ENCODE results near the gene MAGI2.

The MAGI2 gene

GRCh38 chr7:78434281-78434680 lies 1019.2 kb downstream of the MAGI2 start:
- no peak overlapping the region for H3K4me3 Mint-ChIP-seq
- no peak overlapping the region for H3K27ac Mint-ChIP-seq
- no peak for DNase-seq
- H3K27me3 Mint-ChIP-seq, result peaks cover 2% of the 10 kb centered on the region
- no peaks in the 10 kb centered on the region for H3K4me1 Mint-ChIP-seq (ENCODE audit: low read depth)
- no peaks in the 10 kb centered on the region for H3K9me3 Mint-ChIP-seq
- no peaks in the 10 kb centered on the region for H3K36me3 Mint-ChIP-seq (ENCODE audit: low read depth)

GRCh38 chr7:78433421-78433820 lies 1020.0 kb downstream of the MAGI2 start:
- Mint-ChIP-seq H3K9me3 (no peaks in the 10 kb centered on the region), H3K27me3 (peaks cover 2% of the 10 kb centered on the region), H3K4me1 (ENCODE audit: low read depth) (no peaks in the 10 kb centered on the region), H3K36me3 (ENCODE audit: low read depth) (no peaks in the 10 kb centered on the region), H3K4me3 (no peak overlapping the region), H3K27ac (no peak overlapping the region)
- no peak for DNase-seq

GRCh38 chr7:78429878-78430277 lies 1023.6 kb downstream of the MAGI2 start:
- no peaks in the 10 kb centered on the region for H3K27me3 Mint-ChIP-seq
- no peak for DNase-seq
- H3K4me1 Mint-ChIP-seq (ENCODE audit: low read depth), result no peaks in the 10 kb centered on the region
- no peak overlapping the region for H3K4me3 Mint-ChIP-seq
- no peaks in the 10 kb centered on the region for H3K9me3 Mint-ChIP-seq
- H3K36me3 Mint-ChIP-seq (ENCODE audit: low read depth), result no peaks in the 10 kb centered on the region
- H3K27ac Mint-ChIP-seq, result no peak overlapping the region

- no peaks in the 10 kb centered on the region for H3K27me3 Mint-ChIP-seq
Measured at GRCh38 chr7:78427209-78427608, 1026.3 kb downstream of the MAGI2 start.

GRCh38 chr7:78420001-78420400 lies 1033.5 kb downstream of the MAGI2 start:
- no peak overlapping the region for H3K4me3 Mint-ChIP-seq
- H3K4me1 Mint-ChIP-seq (ENCODE audit: low read depth), result no peaks in the 10 kb centered on the region
- H3K27me3 Mint-ChIP-seq, result no peaks in the 10 kb centered on the region
- H3K27ac Mint-ChIP-seq, result no peak overlapping the region
- no peaks in the 10 kb centered on the region for H3K36me3 Mint-ChIP-seq (ENCODE audit: low read depth)
- no peaks in the 10 kb centered on the region for H3K9me3 Mint-ChIP-seq
- no peak for DNase-seq

More at GRCh38 chr7:78427209-78427608, 1026.3 kb downstream of the MAGI2 start:
- H3K4me1 Mint-ChIP-seq (ENCODE audit: low read depth), result no peaks in the 10 kb centered on the region
- H3K9me3 Mint-ChIP-seq, result no peaks in the 10 kb centered on the region
- DNase-seq, result no peak
- no peak overlapping the region for H3K4me3 Mint-ChIP-seq
- H3K27ac Mint-ChIP-seq, result no peak overlapping the region
- no peaks in the 10 kb centered on the region for H3K36me3 Mint-ChIP-seq (ENCODE audit: low read depth)

GRCh38 chr7:78417180-78417853 lies 1036.2 kb downstream of the MAGI2 start:
- H3K27me3 Mint-ChIP-seq, result no peaks in the 10 kb centered on the region
- H3K36me3 Mint-ChIP-seq (ENCODE audit: low read depth), result no peaks in the 10 kb centered on the region
- no peak overlapping the region for H3K4me3 Mint-ChIP-seq
- no peak for DNase-seq
- no peaks in the 10 kb centered on the region for H3K4me1 Mint-ChIP-seq (ENCODE audit: low read depth)
- no peaks in the 10 kb centered on the region for H3K9me3 Mint-ChIP-seq
- no peak overlapping the region for H3K27ac Mint-ChIP-seq

- Mint-ChIP-seq H3K36me3 (ENCODE audit: low read depth) (no peaks in the 10 kb centered on the region), H3K9me3 (no peaks in the 10 kb centered on the region), H3K4me1 (ENCODE audit: low read depth) (no peaks in the 10 kb centered on the region), H3K27ac (no peak overlapping the region), H3K4me3 (no peak overlapping the region), H3K27me3 (no peaks in the 10 kb centered on the region)
- DNase-seq, result no peak
Measured at GRCh38 chr7:78413568-78413967, 1039.9 kb downstream of the MAGI2 start.

- DNase-seq, result no peak
- H3K27me3 Mint-ChIP-seq, result no peaks in the 10 kb centered on the region
- H3K36me3 Mint-ChIP-seq (ENCODE audit: low read depth), result no peaks in the 10 kb centered on the region
- H3K27ac Mint-ChIP-seq, result no peak overlapping the region
- H3K9me3 Mint-ChIP-seq, result no peaks in the 10 kb centered on the region
- no peaks in the 10 kb centered on the region for H3K4me1 Mint-ChIP-seq (ENCODE audit: low read depth)
- H3K4me3 Mint-ChIP-seq, result no peak overlapping the region
Measured at GRCh38 chr7:78412216-78412858, 1041.1 kb downstream of the MAGI2 start.

- H3K27ac Mint-ChIP-seq, result no peak overlapping the region
- no peaks in the 10 kb centered on the region for H3K36me3 Mint-ChIP-seq (ENCODE audit: low read depth)
- no peaks in the 10 kb centered on the region for H3K4me1 Mint-ChIP-seq (ENCODE audit: low read depth)
- H3K9me3 Mint-ChIP-seq, result no peaks in the 10 kb centered on the region
- no peak overlapping the region for H3K4me3 Mint-ChIP-seq
- no peak for DNase-seq
- H3K27me3 Mint-ChIP-seq, result no peaks in the 10 kb centered on the region
Measured at GRCh38 chr7:78407031-78407430, 1046.4 kb downstream of the MAGI2 start.

- no peaks in the 10 kb centered on the region for H3K9me3 Mint-ChIP-seq
- no peaks in the 10 kb centered on the region for H3K36me3 Mint-ChIP-seq (ENCODE audit: low read depth)
- no peak for DNase-seq
- no peak overlapping the region for H3K4me3 Mint-ChIP-seq
- no peaks in the 10 kb centered on the region for H3K4me1 Mint-ChIP-seq (ENCODE audit: low read depth)
- no peaks in the 10 kb centered on the region for H3K27me3 Mint-ChIP-seq
- no peak overlapping the region for H3K27ac Mint-ChIP-seq
Measured at GRCh38 chr7:78406531-78406930, 1046.9 kb downstream of the MAGI2 start.

GRCh38 chr7:78402096-78402495 lies 1051.4 kb downstream of the MAGI2 start:
- no peak for DNase-seq
- Mint-ChIP-seq H3K36me3 (ENCODE audit: low read depth) (no peaks in the 10 kb centered on the region), H3K4me1 (ENCODE audit: low read depth) (no peaks in the 10 kb centered on the region), H3K27me3 (no peaks in the 10 kb centered on the region), H3K27ac (no peak overlapping the region), H3K9me3 (no peaks in the 10 kb centered on the region), H3K4me3 (no peak overlapping the region)

GRCh38 chr7:78400038-78400437 lies 1053.4 kb downstream of the MAGI2 start:
- DNase-seq, result no peak
- Mint-ChIP-seq H3K27me3 (no peaks in the 10 kb centered on the region), H3K4me3 (no peak overlapping the region), H3K4me1 (ENCODE audit: low read depth) (no peaks in the 10 kb centered on the region), H3K36me3 (ENCODE audit: low read depth) (no peaks in the 10 kb centered on the region), H3K9me3 (no peaks in the 10 kb centered on the region), H3K27ac (no peak overlapping the region)

GRCh38 chr7:78399033-78399769 lies 1054.3 kb downstream of the MAGI2 start:
- DNase-seq, result no peak
- H3K9me3 Mint-ChIP-seq, result no peaks in the 10 kb centered on the region
- no peaks in the 10 kb centered on the region for H3K36me3 Mint-ChIP-seq (ENCODE audit: low read depth)
- H3K4me3 Mint-ChIP-seq, result no peak overlapping the region
- no peaks in the 10 kb centered on the region for H3K27me3 Mint-ChIP-seq
- no peaks in the 10 kb centered on the region for H3K4me1 Mint-ChIP-seq (ENCODE audit: low read depth)
- no peak overlapping the region for H3K27ac Mint-ChIP-seq

GRCh38 chr7:78398576-78398975 lies 1054.9 kb downstream of the MAGI2 start:
- no peak overlapping the region for H3K27ac Mint-ChIP-seq
- H3K27me3 Mint-ChIP-seq, result no peaks in the 10 kb centered on the region
- no peaks in the 10 kb centered on the region for H3K9me3 Mint-ChIP-seq
- H3K4me1 Mint-ChIP-seq (ENCODE audit: low read depth), result no peaks in the 10 kb centered on the region
- H3K4me3 Mint-ChIP-seq, result no peak overlapping the region
- H3K36me3 Mint-ChIP-seq (ENCODE audit: low read depth), result no peaks in the 10 kb centered on the region
- no peak for DNase-seq

GRCh38 chr7:78398081-78398480 lies 1055.4 kb downstream of the MAGI2 start:
- no peaks in the 10 kb centered on the region for H3K27me3 Mint-ChIP-seq
- H3K9me3 Mint-ChIP-seq, result no peaks in the 10 kb centered on the region
- H3K36me3 Mint-ChIP-seq (ENCODE audit: low read depth), result no peaks in the 10 kb centered on the region
- DNase-seq, result no peak
- no peak overlapping the region for H3K4me3 Mint-ChIP-seq
- no peaks in the 10 kb centered on the region for H3K4me1 Mint-ChIP-seq (ENCODE audit: low read depth)
- H3K27ac Mint-ChIP-seq, result no peak overlapping the region
